ENCODE results near the gene C14orf180. TPM values are rescaled to one million over a fixed set of nuclear protein-coding genes. Genes with fewer than 3 reads are reported as not detected.

Gene C14orf180
- total and polyA plus RNA-seq, 2 of the 8 experiments (the other 6 are each of a cell fraction or from before 2014, with no cell fraction given), result not detected

DNA sequence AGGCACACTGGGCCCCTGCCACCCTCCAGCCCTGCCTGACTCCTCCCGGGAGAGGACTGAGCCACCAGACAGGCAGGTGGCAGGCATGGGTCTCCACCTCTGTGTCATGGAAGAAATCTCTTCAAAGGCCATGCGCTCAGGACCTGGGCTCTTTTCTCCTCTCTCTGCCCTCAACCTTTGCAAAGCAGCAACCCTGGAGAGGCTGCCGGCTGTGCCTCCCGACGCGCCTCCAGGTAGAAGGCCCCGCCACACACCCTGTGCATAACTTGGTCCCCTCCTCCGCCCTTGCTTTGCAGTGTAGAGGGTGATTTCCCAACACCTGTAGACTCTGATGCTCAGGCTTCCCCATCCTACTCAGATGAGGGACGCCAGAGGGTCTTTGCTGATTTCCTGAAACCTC is 53.2 kb downstream of the C14orf180 start (continued):
- no peak for TF ChIP-seq SIN3A (conservative IDR thresholded peaks at IDR 0.05 in 1 of 2, IDR thresholded peaks at IDR 0.05 in 1 of 2; ENCODE audit: low read depth in 1 of 2, low read length in 2 of 2)
- no peak for TF ChIP-seq POLR2A (IDR thresholded peaks at IDR 0.05; ENCODE audit: control extremely low read depth in 1 of 2, low read depth in 2 of 2, low read length in 2 of 2)
